GM18873 (cell line): ENCODE data around the gene PPP6R2.
"Not testable (repeated sequence)": the region's sequence is repeated elsewhere in the genome, so short reads cannot be mapped to it uniquely, and the experiment has no call there.

Experiments used
- ATAC-seq: cut with Tn5 transposase; IDR thresholded peaks from one replicate; pipeline ENCODE4 v1.9.1; 2021; ENCODE audit warnings: mild to moderate bottlenecking, moderate library complexity, moderate number of reproducible peaks; ENCODE audit not compliant: unreplicated experiment, low FRiP score

Gene PPP6R2

GRCh38 chr22:50397371-50398060 is 54.4 kb downstream of the PPP6R2 start:
- ATAC-seq: not testable (repeated sequence)

DNA sequence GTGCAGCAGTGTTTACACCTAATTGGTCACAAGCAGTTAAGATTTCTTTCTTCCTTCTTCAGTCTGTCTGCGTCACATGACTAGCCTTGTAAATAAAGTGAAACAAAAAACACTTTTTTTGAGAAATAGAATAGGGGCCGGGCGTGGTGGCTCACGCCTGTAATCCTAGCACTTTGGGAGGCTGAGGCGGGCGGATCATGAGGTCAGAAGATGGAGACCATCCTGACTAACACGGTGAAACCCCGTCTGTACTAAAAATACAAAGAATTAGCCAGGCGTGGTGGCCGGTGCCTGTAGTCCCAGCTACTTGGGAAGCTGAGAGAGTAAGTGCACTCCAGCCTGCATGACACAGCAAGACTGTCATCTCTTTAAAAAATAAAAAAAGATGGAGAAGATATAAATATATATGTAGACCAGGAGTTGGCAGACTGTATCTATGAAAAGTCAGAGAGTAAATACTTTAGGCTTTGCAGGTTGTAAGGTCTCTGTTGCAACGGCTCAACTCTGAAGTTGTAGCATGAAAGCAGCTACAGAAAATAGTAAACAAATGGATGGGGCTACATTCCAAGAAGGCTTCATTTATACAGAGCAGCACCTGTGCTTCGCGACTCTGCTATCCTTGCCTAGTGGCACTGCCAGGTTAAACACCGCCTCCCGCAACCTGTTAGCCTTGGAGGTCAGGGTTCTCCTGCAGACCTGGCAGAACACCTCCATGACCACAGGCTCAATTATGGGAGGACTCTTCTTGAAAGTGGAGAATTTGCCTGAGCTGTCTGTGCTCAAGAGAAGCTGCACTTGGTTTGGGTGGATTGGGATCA is 55.9 kb downstream of the PPP6R2 start:
- ATAC-seq: no peak

DNA sequence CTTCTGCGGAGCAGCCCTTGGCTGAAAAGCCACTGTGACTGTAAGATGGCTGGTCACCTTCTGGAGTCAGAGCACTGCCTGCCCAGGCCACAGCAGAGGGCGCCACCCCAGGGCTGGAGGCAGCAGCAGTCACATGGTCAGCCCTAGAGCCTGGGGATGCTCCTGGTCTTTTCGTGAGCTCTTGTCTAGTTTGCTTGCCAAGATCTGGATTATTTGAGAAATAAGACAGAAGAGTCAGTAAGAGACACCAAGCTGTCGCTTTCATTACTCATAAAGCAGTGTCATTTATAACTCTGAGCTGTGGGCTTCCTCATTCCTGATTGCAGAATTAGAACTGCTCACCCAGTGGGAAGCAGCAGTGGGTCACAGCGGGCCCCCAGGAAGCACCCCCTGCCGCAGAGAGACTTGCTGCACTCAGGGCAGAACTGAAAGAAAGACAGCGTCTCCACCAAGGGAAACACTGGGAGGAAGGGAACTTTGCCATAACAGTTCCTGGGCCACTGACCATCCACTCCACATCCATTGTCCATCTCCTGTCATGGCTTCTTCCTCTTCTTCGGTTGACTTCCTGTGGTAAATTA is 56.7 kb downstream of the PPP6R2 start:
- no peak for ATAC-seq

- ATAC-seq: no peak
Measured at GRCh38 chr22:50400406-50400805, 57.3 kb downstream of the PPP6R2 start.

DNA sequence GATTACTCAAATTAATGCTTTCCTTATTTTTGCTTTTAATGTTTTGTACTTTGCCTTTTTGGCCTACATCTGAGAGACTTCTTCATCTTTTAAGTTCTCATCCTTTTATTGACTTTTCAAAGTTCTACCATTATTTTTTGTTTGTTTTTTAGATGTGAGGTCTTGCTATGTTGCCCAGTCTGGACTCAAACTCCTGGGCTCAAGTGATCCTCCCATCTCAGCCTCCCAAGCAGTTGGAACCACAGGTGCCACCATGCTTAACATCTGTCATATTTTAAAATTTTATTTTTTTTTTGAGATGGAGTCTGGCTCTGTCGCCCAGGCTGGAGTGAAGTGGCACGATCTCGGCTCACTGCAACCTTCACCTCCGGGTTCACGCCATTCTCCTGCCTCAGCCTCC is 57.8 kb downstream of the PPP6R2 start:
- ATAC-seq: no peak

DNA sequence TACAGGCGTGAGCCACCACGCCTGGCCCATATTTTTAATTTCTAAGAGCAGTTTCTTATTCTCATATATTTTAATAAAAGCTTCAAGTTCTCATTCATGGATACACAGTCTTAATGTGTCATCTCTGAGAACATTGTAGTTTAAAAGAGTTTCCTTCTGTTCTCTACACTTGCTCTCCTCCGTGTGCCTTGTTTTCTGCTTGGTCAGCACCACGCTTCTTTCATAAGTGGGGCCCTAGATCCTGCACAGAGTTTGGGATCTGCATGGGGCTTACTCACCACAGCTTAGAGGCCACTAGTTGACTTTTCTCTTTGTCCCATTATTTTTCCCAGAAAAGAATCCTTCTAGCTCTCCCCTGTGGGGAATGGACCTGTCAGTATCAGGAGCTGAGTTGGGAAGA is 58.8 kb downstream of the PPP6R2 start:
- no peak for ATAC-seq

DNA sequence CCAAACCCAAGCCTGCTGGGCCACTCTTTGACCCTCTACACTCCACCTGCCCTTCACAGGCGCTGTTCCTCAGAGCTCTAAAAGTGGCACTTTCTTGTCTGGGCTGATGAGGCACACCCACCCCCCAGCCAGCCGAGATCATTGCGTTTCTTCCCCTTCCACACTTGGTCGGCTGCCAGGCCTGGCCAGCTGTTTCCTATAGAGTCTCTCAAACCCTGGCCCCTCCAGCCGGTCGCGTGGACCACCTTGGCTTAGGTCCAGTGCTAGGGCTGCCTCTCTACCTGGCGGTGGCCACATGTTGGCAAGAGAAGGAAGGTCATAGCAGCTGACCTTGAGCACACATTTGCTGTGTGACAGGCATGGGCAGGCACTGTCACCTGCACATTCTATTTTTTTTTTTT is 60.6 kb downstream of the PPP6R2 start:
- ATAC-seq: no peak

DNA sequence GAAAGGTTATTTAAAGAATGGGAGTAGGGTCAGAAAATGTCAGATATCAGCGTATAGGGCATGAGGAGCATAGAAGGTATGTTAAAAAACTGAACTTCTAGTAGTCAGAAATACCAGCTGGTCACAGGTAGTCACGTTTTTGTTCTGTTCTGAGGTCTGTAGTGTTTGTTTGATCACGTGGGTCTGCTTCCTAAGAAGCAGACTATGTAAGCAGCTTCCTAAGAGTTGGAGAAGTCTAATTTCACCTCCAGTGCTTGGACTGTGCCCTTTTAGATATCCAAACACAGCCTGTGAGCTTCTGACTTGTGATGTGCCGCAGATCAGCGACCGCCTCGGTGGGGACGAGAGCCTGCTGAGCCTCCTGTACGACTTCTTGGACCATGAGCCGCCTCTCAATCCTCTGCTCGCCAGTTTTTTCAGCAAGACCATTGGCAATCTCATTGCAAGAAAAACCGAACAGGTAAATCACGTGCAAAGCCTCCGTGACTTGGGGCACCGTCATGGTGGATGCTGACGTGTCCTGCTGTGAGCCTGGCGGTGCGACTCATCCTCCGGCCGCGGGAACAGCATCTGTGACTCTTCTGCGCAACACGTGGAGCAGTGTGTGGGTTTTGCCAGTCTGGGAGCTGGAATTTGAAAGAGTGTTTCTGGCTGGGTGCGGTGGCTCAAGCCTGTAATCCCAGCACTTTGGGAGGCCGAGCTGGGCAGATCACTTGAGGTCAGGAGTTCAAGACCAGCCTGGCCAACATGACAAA is 63.5 kb downstream of the PPP6R2 start:
- no peak for ATAC-seq

DNA sequence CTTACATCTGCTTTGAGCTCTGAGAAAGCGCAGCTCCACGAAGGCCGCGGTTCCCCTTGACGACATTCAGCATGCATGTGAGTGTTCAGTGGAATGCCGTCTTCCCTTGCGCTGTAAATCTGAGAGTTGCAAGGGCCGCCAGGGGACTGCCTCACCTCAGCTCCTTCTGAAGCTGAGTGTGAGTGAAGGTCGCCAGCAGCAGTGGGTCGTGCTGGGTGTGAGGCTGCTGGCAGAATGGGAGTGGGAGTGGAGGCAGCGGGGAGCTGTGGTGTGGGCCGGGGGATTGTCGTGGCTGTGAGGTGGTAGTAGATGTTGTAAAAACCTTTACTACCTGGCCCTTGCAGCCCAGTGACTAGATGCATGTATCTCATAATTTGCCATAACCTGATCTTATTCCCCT is 65.2 kb downstream of the PPP6R2 start:
- ATAC-seq: no peak

DNA sequence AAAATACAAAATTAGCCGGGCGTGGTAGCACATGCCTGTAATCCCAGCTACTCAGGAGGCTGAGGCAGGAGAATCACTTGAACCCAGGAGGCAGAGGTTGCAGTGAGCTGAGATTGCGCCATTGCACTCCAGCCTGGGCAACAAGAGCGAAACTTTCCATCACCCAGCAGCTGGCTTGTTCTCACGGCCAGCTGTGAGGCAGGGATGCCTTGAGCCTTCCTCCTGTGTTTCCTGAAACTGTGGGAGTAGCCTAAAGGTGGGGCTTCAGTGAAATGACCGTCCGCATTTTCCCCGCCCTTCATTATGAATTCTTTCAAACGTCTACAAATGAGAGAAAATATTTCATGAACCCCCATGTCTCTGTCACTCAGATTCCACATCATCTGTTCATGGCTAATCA is 65.8 kb downstream of the PPP6R2 start:
- not testable (repeated sequence) for ATAC-seq

- no peak for ATAC-seq
Measured at GRCh38 chr22:50414476-50415248, 71.5 kb downstream of the PPP6R2 start.

GRCh38 chr22:50415426-50415825 is 72.3 kb downstream of the PPP6R2 start:
- no peak for ATAC-seq

- ATAC-seq: no peak
Measured at GRCh38 chr22:50416996-50417395, 73.9 kb downstream of the PPP6R2 start.

DNA sequence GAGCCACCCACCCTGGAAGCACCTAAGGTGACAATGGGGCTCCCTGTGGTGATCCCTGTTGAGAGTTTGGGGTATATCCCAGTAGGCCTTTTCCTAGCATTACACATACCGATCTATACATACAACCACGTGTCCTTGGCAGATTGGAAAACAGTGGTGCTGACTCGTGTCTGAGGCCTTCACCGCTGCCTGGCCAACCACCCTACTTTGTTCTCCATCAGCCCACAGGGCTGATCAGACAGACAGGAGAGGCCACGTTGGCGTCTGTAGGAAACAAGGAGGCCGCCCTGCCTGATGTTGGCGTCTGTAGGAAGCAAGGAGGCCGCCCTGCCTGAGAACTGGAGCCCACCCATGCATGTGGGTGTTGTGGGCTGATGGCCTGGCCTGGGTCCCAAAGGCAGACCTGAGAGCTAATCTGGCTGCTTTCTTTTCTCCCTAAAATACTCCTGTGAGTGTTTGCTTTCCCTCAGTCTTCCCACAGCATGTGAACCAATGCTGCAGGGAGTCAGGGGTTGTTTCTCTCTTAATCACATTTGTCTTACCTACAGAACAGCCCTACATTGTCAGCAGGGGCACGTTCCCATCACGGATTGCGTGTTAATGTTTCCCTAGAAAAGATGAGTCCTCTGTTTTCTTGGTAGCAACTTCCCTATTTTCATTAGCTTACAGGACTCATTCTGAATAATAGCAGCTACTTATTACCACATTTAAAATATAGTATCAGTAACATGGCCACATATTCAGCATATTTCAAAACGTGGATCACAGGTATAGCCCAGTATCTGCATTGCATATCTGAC is 74.5 kb downstream of the PPP6R2 start:
- ATAC-seq: no peak

GRCh38 chr22:50418624-50419023 is 75.5 kb downstream of the PPP6R2 start:
- ATAC-seq: no peak

DNA sequence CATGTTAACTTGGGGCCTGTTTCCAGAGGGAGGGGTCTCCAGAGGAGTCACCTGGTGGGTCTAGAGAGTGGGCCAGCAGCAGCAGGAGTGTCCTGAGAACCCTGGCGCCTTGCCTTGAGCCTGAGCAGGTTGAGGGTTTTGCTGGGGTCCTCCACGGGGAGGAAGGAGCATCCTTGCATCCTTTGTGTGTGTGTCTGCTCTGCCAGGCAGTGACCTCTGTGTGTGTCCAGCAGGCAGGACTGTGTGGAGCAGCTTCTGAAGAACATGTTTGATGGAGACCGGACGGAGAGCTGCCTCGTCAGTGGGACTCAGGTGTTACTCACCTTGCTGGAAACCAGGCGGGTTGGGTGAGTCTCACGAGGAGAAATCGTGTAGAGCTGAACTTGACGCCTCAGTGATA is 76.0 kb downstream of the PPP6R2 start:
- no peak for ATAC-seq

DNA sequence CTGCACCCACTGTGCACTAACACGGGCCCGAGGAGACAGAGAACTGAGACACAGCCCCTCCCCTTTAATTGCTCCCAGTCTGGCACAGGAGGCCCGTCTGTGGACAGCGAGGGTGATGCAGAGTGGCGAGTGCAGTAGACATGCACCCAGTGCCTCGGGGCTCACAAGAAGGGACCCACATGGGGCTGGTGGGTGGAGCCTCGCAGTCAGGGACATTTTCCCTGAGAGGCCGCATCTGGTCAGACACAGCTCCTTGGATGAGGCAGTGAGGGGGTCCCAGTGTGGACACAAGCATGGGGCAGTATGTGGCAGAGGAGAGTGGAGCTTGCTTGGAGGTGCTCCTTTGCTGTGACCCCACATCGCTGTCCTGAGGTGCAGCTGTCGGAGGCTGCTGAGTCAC is 76.9 kb downstream of the PPP6R2 start:
- ATAC-seq: no peak

- ATAC-seq: no peak
Measured at GRCh38 chr22:50420581-50420980, 77.5 kb downstream of the PPP6R2 start.

DNA sequence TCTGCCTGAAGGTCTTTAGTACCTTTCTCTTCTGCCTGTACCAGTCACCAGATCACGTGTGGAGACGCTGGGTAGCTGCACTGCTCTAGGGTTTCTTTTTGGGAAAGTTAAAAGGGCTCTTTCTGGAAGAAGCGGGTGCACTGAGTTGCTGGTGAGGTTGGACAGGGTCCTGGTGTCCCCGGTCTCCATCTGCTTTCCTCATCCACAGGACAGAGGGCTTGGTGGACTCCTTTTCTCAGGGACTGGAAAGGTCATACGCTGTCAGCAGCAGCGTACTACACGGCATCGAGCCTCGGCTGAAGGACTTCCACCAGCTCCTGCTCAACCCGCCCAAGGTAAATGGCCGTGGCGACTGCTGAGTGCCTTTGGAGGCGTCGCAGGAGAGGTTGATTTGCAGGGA is 78.9 kb downstream of the PPP6R2 start:
- no peak for ATAC-seq
